Measurements from ENCODE around the gene UBE2L6.

GRCh38 chr11:57556041-57556440, 11.4 kb downstream of the UBE2L6 start:
- TF ChIP-seq EP300 (IDR thresholded peaks at IDR 0.05; ENCODE audit: borderline replicate concordance) (no peak), MAX (IDR thresholded peaks at IDR 0.05) (no peak), ZBTB7A (IDR thresholded peaks at IDR 0.05; ENCODE audit: low read depth) (no peak), TCF12 (IDR thresholded peaks at IDR 0.05; ENCODE audit: low read depth) (no peak), FOXM1 (IDR thresholded peaks at IDR 0.05; ENCODE audit: borderline replicate concordance, low read depth) (no peak), YY1 (IDR thresholded peaks at IDR 0.05; ENCODE audit: low read depth) (no peak), RAD21 (IDR thresholded peaks at IDR 0.05; ENCODE audit: low read depth) (no peak), CEBPB (IDR thresholded peaks at IDR 0.05) (no peak), EGR1 (IDR thresholded peaks at IDR 0.05) (no peak), TEAD4 (IDR thresholded peaks at IDR 0.05) (no peak)
- TF ChIP-seq, protein P1, sequence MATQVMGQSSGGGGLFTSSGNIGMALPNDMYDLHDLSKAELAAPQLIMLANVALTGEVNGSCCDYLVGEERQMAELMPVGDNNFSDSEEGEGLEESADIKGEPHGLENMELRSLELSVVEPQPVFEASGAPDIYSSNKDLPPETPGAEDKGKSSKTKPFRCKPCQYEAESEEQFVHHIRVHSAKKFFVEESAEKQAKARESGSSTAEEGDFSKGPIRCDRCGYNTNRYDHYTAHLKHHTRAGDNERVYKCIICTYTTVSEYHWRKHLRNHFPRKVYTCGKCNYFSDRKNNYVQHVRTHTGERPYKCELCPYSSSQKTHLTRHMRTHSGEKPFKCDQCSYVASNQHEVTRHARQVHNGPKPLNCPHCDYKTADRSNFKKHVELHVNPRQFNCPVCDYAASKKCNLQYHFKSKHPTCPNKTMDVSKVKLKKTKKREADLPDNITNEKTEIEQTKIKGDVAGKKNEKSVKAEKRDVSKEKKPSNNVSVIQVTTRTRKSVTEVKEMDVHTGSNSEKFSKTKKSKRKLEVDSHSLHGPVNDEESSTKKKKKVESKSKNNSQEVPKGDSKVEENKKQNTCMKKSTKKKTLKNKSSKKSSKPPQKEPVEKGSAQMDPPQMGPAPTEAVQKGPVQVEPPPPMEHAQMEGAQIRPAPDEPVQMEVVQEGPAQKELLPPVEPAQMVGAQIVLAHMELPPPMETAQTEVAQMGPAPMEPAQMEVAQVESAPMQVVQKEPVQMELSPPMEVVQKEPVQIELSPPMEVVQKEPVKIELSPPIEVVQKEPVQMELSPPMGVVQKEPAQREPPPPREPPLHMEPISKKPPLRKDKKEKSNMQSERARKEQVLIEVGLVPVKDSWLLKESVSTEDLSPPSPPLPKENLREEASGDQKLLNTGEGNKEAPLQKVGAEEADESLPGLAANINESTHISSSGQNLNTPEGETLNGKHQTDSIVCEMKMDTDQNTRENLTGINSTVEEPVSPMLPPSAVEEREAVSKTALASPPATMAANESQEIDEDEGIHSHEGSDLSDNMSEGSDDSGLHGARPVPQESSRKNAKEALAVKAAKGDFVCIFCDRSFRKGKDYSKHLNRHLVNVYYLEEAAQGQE (IDR thresholded peaks at IDR 0.05; ENCODE audit: low read depth) = no peak
